ENCODE measurements around the gene ESRRG. TPM values are rescaled to one million over a fixed set of nuclear protein-coding genes. Genes with fewer than 3 reads are reported as not detected.

The ESRRG gene
- total RNA-seq, 2 donors from 2014 or later = 14.3 to 38.5 TPM

DNA sequence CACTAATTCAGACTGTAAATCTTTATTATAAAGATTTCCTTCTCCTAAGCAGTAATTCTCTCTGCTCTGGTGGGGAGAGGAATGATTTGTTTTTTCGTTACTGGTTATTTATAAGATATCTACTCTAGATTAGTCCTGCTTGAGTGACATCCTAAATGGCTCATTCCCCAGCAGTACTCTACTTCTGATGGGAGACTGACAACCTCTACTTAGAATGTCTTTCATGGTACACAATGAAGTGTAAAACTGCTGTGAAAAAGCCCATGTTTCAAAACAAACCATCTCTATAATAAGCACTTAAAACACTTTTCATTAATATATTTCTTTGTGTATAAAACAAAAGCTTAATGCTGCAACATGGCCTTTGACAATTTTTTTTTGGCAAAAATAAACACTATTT, 33.9 kb upstream of the ESRRG start:
- Histone ChIP-seq H3K4me3 (no peak overlapping the region), H3K27ac (no peak overlapping the region), H3K4me1 (peaks cover 0 to 8% of the 10 kb centered on the region in 2 donors), H3K36me3 (no peaks in the 10 kb centered on the region), H3K27me3 (no peaks in the 10 kb centered on the region), H3K9me3 (no peaks in the 10 kb centered on the region)
- TF ChIP-seq CTCF (IDR thresholded peaks at IDR 0.05) = no peak
- DNase-seq (ENCODE audit: low spot score) = no peak

- peak overlapping the region in 1 of 2 donors; percentile 55 for H3K27ac ChIP-seq
- DNase-seq (ENCODE audit: low spot score) = no peak
- TF ChIP-seq CTCF (IDR thresholded peaks at IDR 0.05) = no peak
- no peaks in the 10 kb centered on the region for H3K9me3 ChIP-seq
- no peak overlapping the region for H3K4me3 ChIP-seq
- H3K36me3 ChIP-seq = no peaks in the 10 kb centered on the region
- peaks cover 0 to 12% of the 10 kb centered on the region in 2 donors for H3K4me1 ChIP-seq
- H3K27me3 ChIP-seq = no peaks in the 10 kb centered on the region
Measured at GRCh38 chr1:216750961-216751360, 27.7 kb upstream of the ESRRG start.

- no peaks in the 10 kb centered on the region for H3K36me3 ChIP-seq
- H3K4me1 ChIP-seq = peaks cover 0 to 12% of the 10 kb centered on the region in 2 donors
- H3K9me3 ChIP-seq = no peaks in the 10 kb centered on the region
- no peak overlapping the region for H3K4me3 ChIP-seq
- peak overlapping the region in 1 of 2 donors; percentile 55 for H3K27ac ChIP-seq
- no peaks in the 10 kb centered on the region for H3K27me3 ChIP-seq
- DNase-seq (ENCODE audit: low spot score) = no peak
- TF ChIP-seq CTCF (IDR thresholded peaks at IDR 0.05) = peak in 1 of 2 donors; percentile 77
Measured at GRCh38 chr1:216750031-216750627, 26.9 kb upstream of the ESRRG start.

DNA sequence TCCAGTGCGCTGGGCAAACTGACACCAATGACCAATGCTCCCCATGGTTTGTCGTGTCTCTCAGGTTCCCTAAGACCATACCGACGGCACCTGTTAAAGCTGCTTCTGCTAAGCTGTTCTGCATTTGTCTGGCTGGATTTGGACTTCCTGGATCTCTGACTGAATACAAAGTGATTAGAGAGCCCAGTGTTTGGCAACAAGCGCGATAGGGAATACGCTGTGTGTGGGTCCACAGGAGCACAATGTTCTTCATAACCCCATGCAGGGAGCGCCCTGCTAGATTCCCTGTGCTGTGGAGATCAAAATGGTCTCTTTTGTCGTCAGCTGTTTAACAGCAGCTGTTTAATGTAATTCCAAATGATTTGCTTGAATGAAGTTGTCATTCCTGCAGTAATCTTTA, 26.0 kb upstream of the ESRRG start:
- DNase-seq (ENCODE audit: low spot score) = no peak

DNA sequence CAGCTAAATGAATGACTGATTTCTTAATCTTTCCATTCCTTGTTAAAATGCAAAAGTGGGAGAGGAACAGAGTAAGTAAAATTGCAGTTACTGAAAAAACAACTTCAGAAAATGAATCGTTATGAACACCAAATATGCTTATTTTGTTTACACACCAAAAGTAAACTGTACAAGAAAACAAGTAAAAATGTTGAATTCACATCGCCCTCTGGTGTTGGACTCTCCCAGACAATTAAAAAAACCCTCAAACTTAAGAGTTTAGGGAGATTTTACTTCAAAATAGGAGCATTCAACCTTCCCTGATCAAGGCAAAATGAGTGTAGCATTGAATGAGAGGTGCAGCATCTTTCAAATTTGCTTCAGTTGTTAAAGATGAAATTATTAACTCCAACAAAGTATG, 19.4 kb upstream of the ESRRG start:
- H3K36me3 ChIP-seq = no peaks in the 10 kb centered on the region
- no peak overlapping the region for H3K27ac ChIP-seq
- H3K27me3 ChIP-seq = no peaks in the 10 kb centered on the region
- no peaks in the 10 kb centered on the region for H3K9me3 ChIP-seq
- H3K4me3 ChIP-seq = no peak overlapping the region
- DNase-seq (ENCODE audit: low spot score) = no peak
- TF ChIP-seq CTCF (IDR thresholded peaks at IDR 0.05) = peak in 1 of 2 donors; percentile 50
- H3K4me1 ChIP-seq = no peaks in the 10 kb centered on the region

More for the DNA sequence above, 26.0 kb upstream of the ESRRG start:
- no peaks in the 10 kb centered on the region for H3K27me3 ChIP-seq
- H3K4me3 ChIP-seq = no peak overlapping the region
- no peaks in the 10 kb centered on the region for H3K9me3 ChIP-seq
- no peak for TF ChIP-seq CTCF (IDR thresholded peaks at IDR 0.05)
- no peaks in the 10 kb centered on the region for H3K36me3 ChIP-seq
- H3K27ac ChIP-seq = no peak overlapping the region
- peaks cover 0 to 11% of the 10 kb centered on the region in 2 donors for H3K4me1 ChIP-seq

DNA sequence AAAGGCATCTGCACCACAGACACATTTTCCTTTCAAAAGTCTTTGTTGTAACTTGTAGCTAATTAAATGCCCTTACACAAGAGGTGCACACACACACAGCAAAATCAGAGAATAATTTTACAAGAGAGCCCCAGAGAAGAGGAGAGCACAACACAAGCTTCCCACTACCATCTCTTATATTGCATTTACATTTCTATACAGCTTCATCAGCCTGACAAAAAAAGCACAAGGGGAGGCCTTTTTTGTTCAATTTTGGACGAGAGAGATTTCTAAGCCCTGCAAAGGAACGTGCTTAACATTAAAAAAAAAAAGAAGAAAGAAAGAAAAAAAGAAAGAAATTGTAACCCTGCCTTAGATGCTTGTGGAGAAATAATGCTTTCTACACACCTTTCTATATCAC, 17.1 kb upstream of the ESRRG start:
- no peak for DNase-seq (ENCODE audit: low spot score)
- Histone ChIP-seq H3K27me3 (no peaks in the 10 kb centered on the region), H3K9me3 (no peaks in the 10 kb centered on the region), H3K4me1 (no peaks in the 10 kb centered on the region), H3K36me3 (no peaks in the 10 kb centered on the region), H3K27ac (no peak overlapping the region), H3K4me3 (no peak overlapping the region)
- no peak for TF ChIP-seq CTCF (IDR thresholded peaks at IDR 0.05)

Data from right atrium auricular region (tissue), 2 donors.